HG02938 (cell line): ENCODE data around the gene SP140.
"Not testable (repeated sequence)": the region's sequence is repeated elsewhere in the genome, so short reads cannot be mapped to it uniquely, and the experiment has no call there.

ENCODE experiments used
- ATAC-seq: cut with Tn5 transposase; IDR thresholded peaks from one replicate; pipeline ENCODE4 v1.9.1; 2021; ENCODE audit warnings: mild to moderate bottlenecking, moderate library complexity; ENCODE audit not compliant: unreplicated experiment

SP140 gene

DNA sequence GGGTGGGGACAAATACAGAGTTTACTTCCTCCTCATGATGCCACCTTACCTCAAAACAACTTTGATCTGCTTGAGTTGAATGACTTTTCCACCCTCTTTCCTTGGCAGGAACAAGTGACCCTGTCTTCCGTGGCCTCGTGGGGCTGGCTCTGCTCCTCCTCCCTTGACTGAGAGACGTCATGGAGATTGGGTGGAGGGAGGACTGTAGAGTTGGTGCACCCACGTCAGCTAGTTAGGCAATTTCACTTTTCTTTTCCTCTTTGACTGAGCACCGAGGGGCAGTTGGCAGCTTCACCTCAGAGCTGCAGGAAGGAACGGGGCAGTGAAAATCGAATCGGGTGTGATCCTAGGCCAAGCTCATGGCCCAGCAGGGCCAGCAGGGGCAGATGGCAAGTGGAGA, at the start of gene SP140:
TSS of gene SP140 (plus strand) at position 251 of the 400 bp plus-strand sequence. CDS start at position 360, 109 bp downstream.
- ATAC-seq: peak; percentile 77

- ATAC-seq: no peak
Measured at GRCh38 chr2:230176996-230177395, 48.5 kb upstream of the SP140 start.

- no peak for ATAC-seq
Measured at GRCh38 chr2:230178546-230179485, 46.7 kb upstream of the SP140 start.

GRCh38 chr2:230179907-230180306, 45.6 kb upstream of the SP140 start:
- no peak for ATAC-seq

DNA sequence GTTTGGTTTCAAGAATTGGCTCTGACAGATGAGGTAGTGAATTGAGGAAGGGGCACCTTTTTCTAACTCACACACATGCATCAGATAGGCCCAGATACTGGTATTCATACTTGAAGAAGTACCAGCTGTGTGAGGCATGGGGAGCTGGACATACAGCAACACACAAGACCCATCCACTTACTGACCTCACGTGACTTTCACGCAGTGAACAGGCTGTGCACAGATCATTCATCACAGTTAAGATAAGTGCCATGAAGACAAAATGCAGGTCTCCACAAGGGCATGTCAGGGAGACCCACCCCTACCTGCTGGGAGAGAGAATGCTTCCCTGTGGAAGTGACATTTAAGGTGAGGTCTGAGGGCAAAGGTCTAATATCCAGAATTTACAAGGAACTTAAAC, 44.3 kb upstream of the SP140 start:
- no peak for ATAC-seq

- no peak for ATAC-seq
Measured at GRCh38 chr2:230184727-230185578, 40.6 kb upstream of the SP140 start.

DNA sequence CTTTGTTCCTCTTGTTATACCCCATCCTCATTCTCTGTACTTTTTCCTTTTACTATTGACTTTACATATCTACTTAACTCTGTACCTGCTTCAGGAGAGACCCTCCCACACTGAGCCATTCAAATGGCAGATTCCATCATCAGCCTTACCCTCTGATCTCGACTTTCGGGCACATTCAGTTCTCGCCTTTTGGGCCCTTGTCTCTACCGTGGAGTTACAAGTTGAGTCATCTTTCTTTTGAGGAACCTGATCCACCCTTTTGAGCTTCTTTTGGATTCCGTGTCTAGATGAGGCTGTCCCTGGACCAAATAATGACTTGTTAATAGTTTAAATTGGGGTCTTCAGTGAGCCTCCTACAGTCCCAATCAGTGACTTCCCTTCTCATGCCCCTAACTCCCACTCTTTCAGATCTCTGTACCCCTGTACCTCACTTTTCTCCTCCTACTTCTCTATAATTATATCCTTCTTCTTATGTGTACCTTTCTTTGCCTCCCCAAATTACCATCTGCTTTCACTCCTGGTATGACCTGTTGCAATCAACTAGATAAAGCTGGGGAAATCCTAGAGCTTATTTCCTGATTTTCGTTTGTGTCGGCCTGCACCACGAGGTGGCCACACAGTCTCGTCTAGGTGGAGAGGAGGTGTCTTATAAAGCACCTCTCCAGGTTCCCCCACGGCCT, 23.0 kb upstream of the SP140 start:
- peak; percentile 48 for ATAC-seq

DNA sequence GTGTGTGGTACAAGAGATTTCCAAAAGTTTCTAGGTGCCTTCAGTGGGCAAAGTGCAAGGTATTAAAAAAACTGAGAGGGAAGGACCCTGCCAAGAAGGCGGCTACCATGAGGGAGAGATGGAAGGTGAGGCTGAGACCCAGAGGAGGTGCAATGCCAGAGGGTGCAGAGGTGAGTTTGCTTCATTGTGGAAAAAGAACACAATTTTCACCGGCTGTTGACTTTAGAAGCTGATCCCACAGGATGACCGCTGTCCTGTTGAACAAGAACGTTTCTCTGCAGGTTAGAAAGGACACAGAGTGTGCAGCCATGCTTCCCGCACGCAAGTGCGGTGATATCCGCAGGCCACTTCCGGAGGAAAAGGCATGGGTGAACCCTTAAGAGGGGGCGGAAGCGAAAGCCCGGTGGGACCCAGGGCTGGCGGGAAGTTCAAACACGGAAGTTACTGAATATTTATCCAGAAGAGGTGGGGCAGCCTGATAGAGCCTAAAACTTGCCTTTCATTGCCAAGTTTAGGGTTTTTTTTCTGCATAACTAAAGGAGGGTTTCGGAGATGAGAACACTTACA, 22.3 kb upstream of the SP140 start:
- ATAC-seq: peak; percentile 42

DNA sequence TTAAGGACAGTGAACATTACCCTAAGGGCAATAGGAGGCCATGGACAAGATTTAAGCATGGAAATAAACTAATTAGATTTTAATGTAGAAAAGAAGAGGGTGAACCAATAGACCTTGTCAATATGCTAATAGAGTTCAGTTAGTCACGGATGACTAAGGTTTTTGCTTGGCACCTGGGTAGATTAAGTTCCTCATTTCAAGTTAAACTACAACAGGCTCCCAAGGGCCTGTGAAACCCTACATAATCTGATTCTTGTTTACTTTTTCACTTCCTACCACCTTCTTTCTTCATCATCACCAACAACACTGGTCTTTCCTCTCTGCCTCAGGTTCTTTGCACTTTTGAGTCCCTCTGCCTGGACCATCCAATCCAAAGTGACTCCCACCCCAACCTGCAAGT, 20.5 kb upstream of the SP140 start:
- peak; percentile 42 for ATAC-seq

DNA sequence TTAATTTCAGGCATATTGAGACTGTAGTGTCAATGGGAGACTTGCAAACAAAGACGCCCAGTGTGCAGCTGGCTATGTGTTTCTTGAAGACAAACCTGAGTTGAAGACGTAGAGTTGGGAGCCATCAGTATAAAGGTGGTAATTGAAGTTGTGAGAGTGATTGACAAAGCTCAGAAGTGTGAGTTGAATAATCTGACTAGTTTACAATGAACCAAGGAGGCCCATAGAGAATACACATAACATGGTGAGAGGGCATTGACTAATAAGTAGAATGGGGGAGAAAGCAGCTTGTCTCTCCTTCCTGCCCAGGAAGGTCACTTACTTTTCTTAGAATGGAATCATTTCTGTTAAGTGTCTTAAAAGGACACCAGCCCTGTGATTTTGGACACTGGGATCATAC, 19.8 kb upstream of the SP140 start:
- ATAC-seq: no peak

DNA sequence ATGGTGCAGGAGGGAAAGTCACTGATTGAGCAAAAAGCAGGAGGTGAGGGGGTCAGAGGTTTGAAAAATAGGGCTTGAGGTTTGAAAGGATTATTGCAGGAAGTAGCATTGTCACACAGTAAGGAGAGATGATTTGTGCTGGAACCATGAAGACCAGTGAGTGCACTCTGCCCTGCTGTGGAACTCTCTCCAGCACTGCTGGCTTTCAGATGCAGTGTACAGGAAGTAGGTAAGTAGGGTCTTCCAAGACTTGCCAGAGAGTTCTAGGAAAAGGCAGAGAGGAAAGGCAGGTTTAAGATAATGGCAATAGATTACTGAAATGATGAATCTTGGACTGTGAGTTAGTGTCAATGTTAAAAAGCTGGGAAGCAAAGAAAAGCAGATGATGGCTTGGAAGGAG, 17.0 kb upstream of the SP140 start:
- no peak for ATAC-seq

DNA sequence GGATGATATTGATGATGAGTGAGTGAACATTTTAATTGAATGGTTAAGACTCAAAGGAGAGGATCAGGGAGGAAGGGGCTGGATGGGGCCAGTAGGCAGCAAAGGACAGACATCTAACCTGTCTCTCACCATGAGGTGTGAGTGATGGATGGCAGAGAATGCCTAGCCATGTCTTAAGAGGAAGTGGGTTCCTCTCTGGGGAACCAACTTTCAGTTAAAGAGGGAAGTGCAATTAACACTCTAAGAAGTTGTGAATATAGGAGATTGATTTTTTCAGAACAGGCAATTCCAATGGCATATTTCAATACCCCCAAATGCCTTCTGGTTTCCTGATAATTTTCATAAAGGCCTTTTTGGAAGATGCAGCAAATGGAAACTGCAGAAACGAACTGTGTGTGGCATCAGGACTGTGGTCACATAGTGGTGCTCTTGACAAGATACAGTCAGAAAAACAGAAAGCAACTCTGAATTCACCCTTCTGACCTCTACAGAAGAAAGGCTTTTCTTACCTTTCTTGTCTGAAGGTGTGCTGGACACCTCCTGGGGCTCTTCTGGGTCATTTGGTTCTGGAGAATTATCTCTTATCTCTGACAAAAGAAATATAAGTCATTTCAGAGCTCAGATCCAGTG, 16.0 kb upstream of the SP140 start:
- peak; percentile 46 for ATAC-seq

DNA sequence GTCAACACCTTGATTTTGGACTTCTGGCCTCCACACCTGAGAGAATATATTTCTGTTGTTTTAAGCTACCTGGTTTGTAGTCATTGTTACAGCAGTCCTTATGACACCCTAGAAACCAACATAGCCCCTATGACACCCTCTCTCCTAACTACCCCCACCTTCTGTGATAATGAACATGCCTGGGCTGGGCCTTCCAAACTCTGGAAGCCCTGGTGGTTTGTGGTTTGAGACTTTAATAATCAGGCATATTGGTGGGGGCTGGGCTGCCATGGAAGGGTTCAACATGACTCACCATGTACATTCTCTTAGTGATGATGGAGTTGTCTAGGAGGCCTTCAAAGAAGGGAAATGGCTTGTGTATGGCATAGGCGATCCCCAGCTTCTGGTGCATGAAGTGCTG, 9.0 kb upstream of the SP140 start:
- ATAC-seq: no peak

DNA sequence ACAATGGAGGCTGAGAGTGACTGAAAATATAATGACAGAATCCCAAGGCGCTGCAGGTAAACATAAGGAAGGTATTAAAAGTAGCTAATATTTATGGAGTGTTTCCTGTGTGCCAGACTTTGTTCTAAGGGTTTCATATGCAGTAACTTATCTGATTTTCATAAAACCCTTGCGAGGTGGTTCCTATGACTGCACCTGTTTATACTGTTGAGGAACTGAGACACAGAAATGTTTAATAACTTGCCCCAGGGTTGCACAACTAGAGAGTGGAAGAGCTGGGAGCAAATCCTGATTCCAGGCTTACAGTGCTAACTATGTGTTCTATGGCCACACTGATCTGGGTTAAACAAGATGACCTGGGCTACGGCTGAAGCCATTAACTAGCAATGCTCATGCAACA, 8.1 kb upstream of the SP140 start:
- no peak for ATAC-seq

DNA sequence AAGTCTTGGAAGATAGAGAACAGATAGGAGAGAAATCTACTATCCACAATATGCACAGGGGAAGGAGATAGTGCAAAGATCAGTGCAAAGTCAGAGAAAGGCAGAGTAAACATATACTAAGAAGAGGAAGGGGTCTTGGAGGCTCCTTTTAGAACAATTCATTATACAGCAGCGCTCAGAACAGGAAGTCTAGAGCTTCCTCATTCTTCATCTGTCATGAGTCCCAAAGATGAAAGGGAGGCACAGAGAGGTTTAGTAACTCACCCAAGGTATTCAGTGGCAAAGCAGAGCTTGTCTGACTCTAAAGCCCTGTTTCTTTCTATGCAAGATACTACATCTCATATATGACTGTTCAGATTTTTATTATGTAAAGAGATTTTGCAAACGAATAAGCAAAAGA, 7.1 kb upstream of the SP140 start:
- ATAC-seq: no peak

DNA sequence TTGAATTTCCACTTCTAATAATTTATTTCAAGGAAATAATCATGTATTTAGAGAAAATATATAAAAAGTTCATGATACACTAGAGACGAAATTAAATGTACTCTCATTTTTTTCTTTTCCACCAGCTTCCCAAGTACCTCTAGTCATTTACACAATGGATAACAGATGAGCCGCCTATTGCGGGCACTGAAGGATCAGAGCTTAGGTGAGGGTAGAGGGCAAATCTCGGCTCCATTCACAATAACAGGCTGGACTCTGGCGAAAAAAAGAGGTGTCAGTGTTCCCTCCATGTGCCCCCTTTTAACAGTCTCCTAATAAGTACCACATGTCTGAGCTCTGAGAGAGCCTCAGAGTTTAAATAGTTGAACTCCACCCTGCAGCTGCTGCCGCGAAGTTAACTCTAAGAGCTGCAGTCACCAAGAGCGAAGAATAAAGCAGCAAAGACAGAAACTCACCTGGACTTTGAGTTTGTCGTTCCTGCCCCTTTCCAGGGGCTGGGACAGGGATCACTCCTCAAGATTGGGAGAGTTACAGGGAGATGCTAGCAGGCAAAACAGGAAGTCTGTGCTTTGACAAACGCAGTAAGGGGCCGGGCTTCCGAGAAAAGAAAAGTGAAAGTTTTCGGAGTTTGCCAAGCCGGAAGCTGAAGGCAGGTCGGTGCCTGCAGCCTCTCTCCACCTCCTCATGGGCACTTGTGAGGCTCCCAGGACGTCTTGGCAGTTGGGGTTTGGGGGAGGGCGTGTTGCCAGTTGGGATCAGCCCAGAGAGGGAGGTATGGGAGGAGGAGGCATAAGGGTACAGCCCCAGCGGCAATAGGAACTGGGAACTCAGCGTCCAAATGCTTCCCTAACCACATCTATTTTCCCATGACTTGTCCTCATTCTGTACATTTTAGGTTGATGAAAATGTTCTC, 5.9 kb upstream of the SP140 start, which contains the start of gene SP110:
TSS of gene SP110 (minus strand) at position 566 of the 913 bp plus-strand sequence. CDS start 3,057 bp downstream, outside the sequence.
- peak; percentile 81 for ATAC-seq

DNA sequence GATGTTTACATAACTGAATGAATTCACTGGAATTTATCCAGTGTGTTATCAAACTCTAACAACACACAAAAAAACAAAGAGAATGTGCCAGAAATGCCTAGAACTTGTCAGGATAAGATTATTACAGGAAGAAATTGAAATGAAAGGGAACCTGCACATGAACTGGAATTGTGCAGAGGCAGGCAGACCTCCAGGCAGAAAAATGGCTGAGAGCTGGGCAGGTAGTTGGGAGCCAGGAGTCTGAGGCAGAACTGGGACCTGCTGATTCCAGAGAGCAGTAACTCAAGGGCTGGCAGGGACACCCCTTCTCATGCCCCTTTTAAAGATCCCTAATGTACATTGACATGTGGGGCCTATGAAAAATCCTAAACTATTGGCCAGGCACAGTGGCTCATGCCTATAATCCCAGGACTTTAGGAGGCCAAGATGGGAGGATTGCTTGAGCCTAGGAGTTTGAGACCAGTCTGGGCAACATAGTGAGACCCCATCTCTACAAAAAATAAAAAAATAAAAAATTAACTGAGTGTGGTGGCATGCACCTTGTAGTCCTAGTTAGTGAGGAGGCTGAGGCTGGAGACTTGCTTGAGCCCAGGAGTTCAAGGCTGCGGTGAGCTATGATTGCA, 5.1 kb upstream of the SP140 start:
- no peak for ATAC-seq

- ATAC-seq: no peak
Measured at GRCh38 chr2:230221493-230221892, 4.0 kb upstream of the SP140 start.

DNA sequence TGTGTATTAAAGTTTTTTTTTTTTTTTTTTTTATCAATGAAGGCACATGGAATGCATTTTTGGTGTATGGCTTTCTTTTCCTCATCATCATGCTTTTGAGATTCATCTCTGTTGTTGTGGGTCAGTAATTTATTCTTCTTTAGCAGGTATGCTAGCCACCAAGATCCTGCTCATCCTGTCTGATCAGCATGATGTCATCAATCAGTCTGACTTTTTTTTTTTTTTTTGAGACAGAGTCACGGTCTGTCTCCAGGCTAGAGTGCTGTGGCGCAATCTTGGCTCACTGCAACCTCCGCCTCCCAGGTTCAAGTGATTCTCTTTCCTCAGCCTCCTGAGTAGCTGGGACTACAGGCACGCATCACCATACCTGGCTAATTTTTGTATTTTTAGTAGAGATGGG, 2.7 kb upstream of the SP140 start:
- not testable (repeated sequence) for ATAC-seq
